ENCODE results near the gene CEMIP.

The CEMIP gene

GRCh38 chr15:80931721-80932512 lies 152.7 kb downstream of the CEMIP start:
- H3K27ac Mint-ChIP-seq, result no peak overlapping the region
- H3K9me3 Mint-ChIP-seq, result no peaks in the 10 kb centered on the region
- DNase-seq, result no peak
- H3K4me3 Mint-ChIP-seq, result no peak overlapping the region
- no peaks in the 10 kb centered on the region for H3K27me3 Mint-ChIP-seq
- H3K36me3 Mint-ChIP-seq (ENCODE audit: insufficient read depth), result peaks cover under 1% of the 10 kb centered on the region
- ATAC-seq (replicated peaks), result no peak
- peaks cover 2 to 7% of the 10 kb centered on the region in 2 donors for H3K4me1 Mint-ChIP-seq (ENCODE audit: low read depth in 2 of 2)

DNA sequence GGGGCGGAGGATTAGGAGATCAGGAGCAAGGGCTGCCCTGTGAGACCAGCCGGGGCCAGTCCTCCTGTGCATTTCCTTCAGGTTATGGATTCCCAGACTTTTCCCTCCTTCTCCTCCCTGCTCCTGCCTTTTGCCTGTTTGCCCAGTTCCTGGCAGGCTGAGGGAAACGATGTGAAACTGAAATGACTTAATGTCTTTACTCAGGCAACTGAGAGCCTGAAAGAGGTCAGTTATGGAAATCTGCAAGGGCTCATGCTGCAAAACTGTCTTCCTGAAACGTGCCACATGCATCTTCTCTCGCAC lies 153.3 kb downstream of the CEMIP start:
- no peak for ATAC-seq (replicated peaks)
- peaks cover 2 to 7% of the 10 kb centered on the region in 2 donors for H3K4me1 Mint-ChIP-seq (ENCODE audit: low read depth in 2 of 2)

GRCh38 chr15:80932989-80933388 lies 153.8 kb downstream of the CEMIP start:
- ATAC-seq (replicated peaks), result no peak
- peaks cover 3% of the 10 kb centered on the region for H3K36me3 Mint-ChIP-seq (ENCODE audit: insufficient read depth)
- no peaks in the 10 kb centered on the region for H3K9me3 Mint-ChIP-seq
- no peaks in the 10 kb centered on the region for H3K27me3 Mint-ChIP-seq
- H3K27ac Mint-ChIP-seq, result no peak overlapping the region
- DNase-seq, result no peak
- H3K4me3 Mint-ChIP-seq, result no peak overlapping the region
- H3K4me1 Mint-ChIP-seq (ENCODE audit: low read depth in 2 of 2), result peaks cover 2 to 7% of the 10 kb centered on the region in 2 donors

More for the DNA sequence above, 153.3 kb downstream of the CEMIP start:
- DNase-seq, result no peak
- H3K4me3 Mint-ChIP-seq, result no peak overlapping the region
- H3K9me3 Mint-ChIP-seq, result no peaks in the 10 kb centered on the region
- H3K27ac Mint-ChIP-seq, result no peak overlapping the region
- peaks cover 3% of the 10 kb centered on the region for H3K36me3 Mint-ChIP-seq (ENCODE audit: insufficient read depth)
- H3K27me3 Mint-ChIP-seq, result no peaks in the 10 kb centered on the region

DNA sequence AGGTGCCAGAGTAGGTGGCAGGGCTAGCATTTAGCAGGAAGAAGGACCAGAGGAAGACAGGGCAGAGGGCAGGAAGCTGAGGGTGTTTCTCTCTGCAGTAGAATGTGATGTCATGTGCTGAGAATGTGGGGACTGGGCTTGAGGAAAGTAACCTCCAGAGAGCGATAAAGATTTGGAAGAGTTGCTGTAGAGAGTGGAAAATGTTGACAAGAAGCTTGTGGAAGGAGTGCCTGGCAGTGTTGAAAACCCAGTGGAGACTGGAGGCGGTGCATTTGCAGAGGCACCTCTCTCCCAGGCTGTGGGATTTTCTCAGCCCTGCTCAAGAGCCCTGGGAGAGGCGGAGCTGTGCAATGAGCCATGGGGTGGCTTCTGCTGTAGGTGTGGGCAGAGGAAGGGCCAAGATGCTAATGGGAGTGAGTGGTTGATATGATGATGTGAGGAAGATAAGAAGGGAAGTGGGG lies 155.6 kb downstream of the CEMIP start:
- Mint-ChIP-seq H3K9me3 (no peaks in the 10 kb centered on the region), H3K27me3 (no peaks in the 10 kb centered on the region), H3K4me1 (ENCODE audit: low read depth in 2 of 2) (peaks cover 2 to 7% of the 10 kb centered on the region in 2 donors), H3K36me3 (ENCODE audit: insufficient read depth) (peaks cover 3% of the 10 kb centered on the region), H3K4me3 (no peak overlapping the region), H3K27ac (peak overlapping the region in 1 of 2 donors; percentile 20)
- DNase-seq (no peak), ATAC-seq (replicated peaks) (no peak)

GRCh38 chr15:80936288-80937078 lies 157.3 kb downstream of the CEMIP start:
- Mint-ChIP-seq H3K27ac (no peak overlapping the region), H3K9me3 (no peaks in the 10 kb centered on the region), H3K36me3 (ENCODE audit: insufficient read depth) (peaks cover 3% of the 10 kb centered on the region), H3K27me3 (no peaks in the 10 kb centered on the region), H3K4me1 (ENCODE audit: low read depth in 2 of 2) (peaks cover 2 to 7% of the 10 kb centered on the region in 2 donors), H3K4me3 (no peak overlapping the region)
- ATAC-seq (replicated peaks), result no peak
- DNase-seq, result no peak

GRCh38 chr15:80937718-80938117 lies 158.5 kb downstream of the CEMIP start:
- Mint-ChIP-seq H3K4me1 (ENCODE audit: low read depth in 2 of 2) (peaks cover 2 to 7% of the 10 kb centered on the region in 2 donors), H3K9me3 (no peaks in the 10 kb centered on the region), H3K27ac (no peak overlapping the region), H3K36me3 (ENCODE audit: insufficient read depth) (peaks cover 3% of the 10 kb centered on the region), H3K27me3 (no peaks in the 10 kb centered on the region), H3K4me3 (no peak overlapping the region)
- DNase-seq (no peak), ATAC-seq (replicated peaks) (no peak)

DNA sequence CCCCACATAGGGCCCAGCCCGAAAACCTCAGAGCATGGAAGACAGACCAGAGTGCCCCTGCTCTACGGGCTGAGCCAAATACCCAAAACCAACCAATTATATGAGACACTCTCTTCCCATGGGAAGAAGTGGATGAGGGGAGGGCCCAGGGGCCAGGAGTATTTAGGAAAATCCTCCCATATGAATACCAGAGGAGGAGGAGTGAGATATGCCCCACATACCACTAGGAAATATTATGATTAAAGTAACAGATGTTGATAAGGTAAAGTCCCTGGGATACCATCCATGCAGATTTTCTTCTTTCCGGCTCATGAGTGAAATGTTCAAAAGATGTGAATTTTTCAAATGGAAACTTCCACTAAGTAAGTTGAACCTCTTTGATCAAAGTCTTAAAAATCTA lies 160.0 kb downstream of the CEMIP start:
- Mint-ChIP-seq H3K27me3 (no peaks in the 10 kb centered on the region), H3K27ac (no peak overlapping the region), H3K36me3 (ENCODE audit: insufficient read depth) (peaks cover 3% of the 10 kb centered on the region), H3K9me3 (no peaks in the 10 kb centered on the region), H3K4me3 (no peak overlapping the region), H3K4me1 (ENCODE audit: low read depth in 2 of 2) (peaks cover 2 to 7% of the 10 kb centered on the region in 2 donors)
- no peak for DNase-seq
- no peak for ATAC-seq (replicated peaks)

GRCh38 chr15:80940331-80940730 lies 161.2 kb downstream of the CEMIP start:
- Mint-ChIP-seq H3K27me3 (no peaks in the 10 kb centered on the region), H3K4me3 (no peak overlapping the region), H3K4me1 (ENCODE audit: low read depth in 2 of 2) (no peaks in the 10 kb centered on the region), H3K36me3 (ENCODE audit: insufficient read depth) (peaks cover 3% of the 10 kb centered on the region), H3K27ac (no peak overlapping the region), H3K9me3 (no peaks in the 10 kb centered on the region)
- ATAC-seq (replicated peaks), result no peak
- no peak for DNase-seq

GRCh38 chr15:80940851-80941250 lies 161.7 kb downstream of the CEMIP start:
- peaks cover 6% of the 10 kb centered on the region for H3K36me3 Mint-ChIP-seq (ENCODE audit: insufficient read depth)
- no peak for DNase-seq
- no peak overlapping the region for H3K4me3 Mint-ChIP-seq
- H3K4me1 Mint-ChIP-seq (ENCODE audit: low read depth in 2 of 2), result no peaks in the 10 kb centered on the region
- ATAC-seq (replicated peaks), result no peak
- no peaks in the 10 kb centered on the region for H3K27me3 Mint-ChIP-seq
- no peaks in the 10 kb centered on the region for H3K9me3 Mint-ChIP-seq
- H3K27ac Mint-ChIP-seq, result no peak overlapping the region

DNA sequence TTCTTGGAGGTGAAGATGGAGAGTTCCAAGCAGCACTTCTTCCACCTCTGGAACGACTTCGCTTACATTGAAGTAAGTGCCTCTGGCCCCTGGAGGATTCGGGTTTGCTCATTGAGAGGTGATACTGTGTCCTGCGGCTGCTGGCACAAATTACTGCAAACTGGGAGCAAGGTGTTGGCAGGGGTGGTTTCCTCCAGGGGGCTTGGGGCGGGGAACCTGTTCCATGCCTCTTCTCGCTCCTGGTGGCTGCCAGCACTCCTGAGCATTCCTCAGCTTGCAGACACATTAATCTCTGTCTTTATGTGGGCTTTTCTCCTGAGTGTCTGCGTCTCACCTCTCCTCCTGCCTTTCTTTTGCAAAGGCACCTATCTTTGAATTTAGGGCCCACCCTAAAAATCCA lies 163.1 kb downstream of the CEMIP start:
- no peaks in the 10 kb centered on the region for H3K9me3 Mint-ChIP-seq

DNA sequence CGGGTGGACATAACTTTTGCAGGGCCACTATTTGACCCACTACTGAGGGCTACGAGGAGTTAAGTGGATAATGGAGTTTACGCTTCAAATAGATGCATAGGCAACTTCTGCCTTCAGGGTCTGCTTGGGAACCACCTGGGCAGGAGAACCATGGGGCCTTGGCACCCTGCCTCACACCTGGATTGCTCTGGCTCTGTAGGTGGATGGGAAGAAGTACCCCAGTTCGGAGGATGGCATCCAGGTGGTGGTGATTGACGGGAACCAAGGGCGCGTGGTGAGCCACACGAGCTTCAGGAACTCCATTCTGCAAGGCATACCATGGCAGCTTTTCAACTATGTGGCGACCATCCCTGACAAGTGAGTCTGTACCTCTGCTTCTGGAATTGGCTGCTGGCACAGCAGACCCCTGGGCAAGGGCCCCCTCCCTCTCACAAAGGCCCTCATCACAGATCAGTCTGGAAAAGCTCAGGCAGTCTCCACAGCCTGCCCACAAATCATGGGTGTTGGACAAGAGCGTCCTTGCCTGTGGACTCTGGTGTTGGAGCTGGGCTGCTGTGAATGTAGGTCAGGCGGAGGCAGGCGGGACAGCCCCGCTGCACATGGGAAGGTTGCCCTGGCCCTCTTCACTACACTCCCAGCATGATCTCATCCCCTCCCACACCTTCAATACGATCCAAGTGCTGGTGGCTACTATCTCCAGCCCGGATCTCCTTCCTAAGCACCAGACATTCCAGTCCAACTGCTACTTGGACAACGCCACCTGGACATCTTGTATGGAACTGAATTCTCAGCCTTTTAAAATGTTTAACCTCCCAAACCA lies 163.8 kb downstream of the CEMIP start:
- Mint-ChIP-seq H3K4me3 (no peak overlapping the region), H3K27ac (no peak overlapping the region), H3K27me3 (no peaks in the 10 kb centered on the region), H3K36me3 (ENCODE audit: insufficient read depth) (peaks cover 12% of the 10 kb centered on the region), H3K9me3 (no peaks in the 10 kb centered on the region), H3K4me1 (ENCODE audit: low read depth in 2 of 2) (no peaks in the 10 kb centered on the region)
- no peak for ATAC-seq (replicated peaks)
- DNase-seq, result no peak

More for the DNA sequence above, 163.1 kb downstream of the CEMIP start:
- DNase-seq (no peak), ATAC-seq (replicated peaks) (no peak)
- H3K36me3 Mint-ChIP-seq (ENCODE audit: insufficient read depth), result peaks cover 12% of the 10 kb centered on the region
- no peaks in the 10 kb centered on the region for H3K27me3 Mint-ChIP-seq
- H3K4me3 Mint-ChIP-seq, result no peak overlapping the region
- H3K27ac Mint-ChIP-seq, result no peak overlapping the region
- H3K4me1 Mint-ChIP-seq (ENCODE audit: low read depth in 2 of 2), result no peaks in the 10 kb centered on the region

GRCh38 chr15:80944818-80945217 lies 165.6 kb downstream of the CEMIP start:
- no peaks in the 10 kb centered on the region for H3K27me3 Mint-ChIP-seq
- H3K36me3 Mint-ChIP-seq (ENCODE audit: insufficient read depth), result peaks cover 12% of the 10 kb centered on the region
- DNase-seq (no peak), ATAC-seq (replicated peaks) (no peak)
- H3K4me1 Mint-ChIP-seq (ENCODE audit: low read depth in 2 of 2), result no peaks in the 10 kb centered on the region
- H3K27ac Mint-ChIP-seq, result no peak overlapping the region
- H3K4me3 Mint-ChIP-seq, result no peak overlapping the region
- no peaks in the 10 kb centered on the region for H3K9me3 Mint-ChIP-seq

- Mint-ChIP-seq H3K27me3 (no peaks in the 10 kb centered on the region), H3K36me3 (ENCODE audit: insufficient read depth) (peaks cover 13% of the 10 kb centered on the region), H3K27ac (peak overlapping the region in 1 of 2 donors; percentile 35), H3K4me1 (ENCODE audit: low read depth in 2 of 2) (no peaks in the 10 kb centered on the region), H3K4me3 (no peak overlapping the region), H3K9me3 (no peaks in the 10 kb centered on the region)
- no peak for DNase-seq
- ATAC-seq (replicated peaks), result no peak
These were observed 166.4 kb downstream of the CEMIP start for GRCh38 chr15:80945605-80946004.

Measured in effector memory CD8-positive, alpha-beta T cell (primary cell).